Measurements from ENCODE around the gene SLC25A18.
"Not testable (repeated sequence)": the region's sequence is repeated elsewhere in the genome, so short reads cannot be mapped to it uniquely, and the experiment has no call there.

SLC25A18 gene

GRCh38 chr22:17562906-17563870 is at the start of gene SLC25A18:
Gene SLC25A18 (plus strand): TSS chr22:17563498. CDS start chr22:17579945, 16,447 bp downstream.
- no peak for DNase-seq

GRCh38 chr22:17513612-17514011 is 49.7 kb upstream of the SLC25A18 start:
- DNase-seq, result no peak

GRCh38 chr22:17514084-17514483 is 49.2 kb upstream of the SLC25A18 start:
- DNase-seq, result no peak

- DNase-seq, result no peak
Observed at GRCh38 chr22:17518406-17518805, 44.9 kb upstream of the SLC25A18 start.

GRCh38 chr22:17521971-17522370 is 41.3 kb upstream of the SLC25A18 start:
- not testable (repeated sequence) for DNase-seq

GRCh38 chr22:17523925-17524324 is 39.4 kb upstream of the SLC25A18 start:
- no peak for DNase-seq

- no peak for DNase-seq
Observed at GRCh38 chr22:17536269-17536668, 27.0 kb upstream of the SLC25A18 start.

GRCh38 chr22:17537155-17537554 is 26.1 kb upstream of the SLC25A18 start:
- no peak for DNase-seq

GRCh38 chr22:17540481-17540880 is 22.8 kb upstream of the SLC25A18 start:
- DNase-seq, result no peak

GRCh38 chr22:17541476-17541875 is 21.8 kb upstream of the SLC25A18 start:
- DNase-seq, result no peak

- no peak for DNase-seq
Observed at GRCh38 chr22:17542452-17542851, 20.8 kb upstream of the SLC25A18 start.

GRCh38 chr22:17548010-17548755 is 15.1 kb upstream of the SLC25A18 start:
- DNase-seq, result no peak

GRCh38 chr22:17548756-17549035 is 14.6 kb upstream of the SLC25A18 start:
- no peak for DNase-seq

GRCh38 chr22:17549183-17549582 is 14.1 kb upstream of the SLC25A18 start:
- no peak for DNase-seq

GRCh38 chr22:17549655-17550054 is 13.6 kb upstream of the SLC25A18 start:
- DNase-seq, result no peak

GRCh38 chr22:17552737-17553136 is 10.6 kb upstream of the SLC25A18 start:
- no peak for DNase-seq

GRCh38 chr22:17554814-17555213 is 8.5 kb upstream of the SLC25A18 start:
- DNase-seq, result no peak

GRCh38 chr22:17559188-17559587 is 4.1 kb upstream of the SLC25A18 start:
- DNase-seq, result no peak

GRCh38 chr22:17563936-17564391 is 666 bp downstream of the SLC25A18 start:
- DNase-seq, result no peak

- DNase-seq, result not testable (repeated sequence)
Observed at GRCh38 chr22:17566016-17566687, 2.9 kb downstream of the SLC25A18 start.

GRCh38 chr22:17566776-17567175 is 3.5 kb downstream of the SLC25A18 start:
- DNase-seq, result no peak

- DNase-seq, result no peak
Observed at GRCh38 chr22:17569971-17570511, 6.7 kb downstream of the SLC25A18 start.

Measured in AML-193 (cell line).